HG02943 (cell line): ENCODE data around the gene PCGF5.
"Not testable (repeated sequence)": the region's sequence is repeated elsewhere in the genome, so short reads cannot be mapped to it uniquely, and the experiment has no call there.

Source experiments
- ATAC-seq: cut with Tn5 transposase; IDR thresholded peaks from one replicate; pipeline ENCODE4 v1.9.1; 2021; ENCODE audit warnings: mild to moderate bottlenecking, low read depth, moderate library complexity; ENCODE audit not compliant: unreplicated experiment

The PCGF5 gene

DNA sequence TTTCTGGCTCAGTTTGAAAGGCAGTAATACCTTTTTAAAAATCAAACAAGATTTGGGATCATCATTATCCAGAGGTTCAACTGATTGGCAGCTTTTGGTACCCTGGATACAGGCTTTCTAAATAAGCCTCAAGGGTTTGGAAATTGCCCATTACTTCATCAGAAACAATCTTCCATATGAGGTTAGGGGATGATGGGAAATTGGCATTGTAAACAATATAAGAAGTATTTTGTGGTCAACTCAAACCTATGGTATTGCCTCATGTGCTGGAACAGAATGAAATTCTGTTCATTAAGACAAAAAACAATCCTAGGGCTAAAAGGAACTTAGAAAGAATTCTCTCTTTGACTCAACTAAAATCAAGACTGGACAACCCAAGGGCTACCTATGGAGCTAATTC lies 97.1 kb downstream of the PCGF5 start:
- ATAC-seq: no peak

GRCh38 chr10:91319336-91319735 lies 98.9 kb downstream of the PCGF5 start:
- ATAC-seq: no peak

- not testable (repeated sequence) for ATAC-seq
Measured at GRCh38 chr10:91323293-91323905, 102.9 kb downstream of the PCGF5 start.

GRCh38 chr10:91328320-91328984 lies 108.0 kb downstream of the PCGF5 start:
- no peak for ATAC-seq
